Uterus (tissue), 2 donors: ENCODE data around the gene HS6ST3.

Source experiments
- CTCF ChIP-seq, 4 experiments: fragments of 200-600 bp in 2 of 4; fragments of 450-650 bp in 2 of 4; sonication (generic) in 2 of 4; IDR thresholded peaks; one replicate each; pipeline ENCODE4 v1.5.1; 2016 to 2019; ENCODE audit warnings: antibody characterized with exemption in 4 of 4, mild to moderate bottlenecking in 2 of 4, moderate library complexity in 1 of 4
- POLR2A ChIP-seq, 2 donors: fragments of 450-650 bp; IDR thresholded peaks; one replicate each; pipeline ENCODE4 v1.6.1; 2016; ENCODE audit warnings: antibody characterized with exemption in 2 of 2, mild to moderate bottlenecking in 1 of 2, moderate library complexity in 1 of 2

DNA sequence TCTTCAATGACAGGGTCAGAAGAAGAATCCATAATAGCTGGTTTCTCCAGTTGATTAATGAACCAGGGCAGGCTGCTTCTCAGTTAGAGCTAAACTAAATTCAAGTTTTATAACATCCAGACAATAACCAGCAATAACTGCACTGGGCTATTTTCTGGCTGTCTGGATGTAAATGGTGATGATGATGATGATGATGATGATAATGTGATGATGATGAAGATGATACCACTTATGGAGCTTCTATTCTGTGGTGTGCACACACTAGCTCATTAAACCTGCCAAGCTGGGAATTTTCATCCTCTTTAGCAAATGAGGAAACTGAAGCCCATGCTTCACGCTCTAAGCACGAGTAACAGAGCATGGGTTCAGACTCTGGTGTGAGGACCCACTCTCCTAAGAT is 772.2 kb downstream of the HS6ST3 start:
- TF ChIP-seq CTCF (IDR thresholded peaks at IDR 0.05) (no peak), POLR2A (IDR thresholded peaks at IDR 0.05) (no peak)
